AG04449 (cell line): Measurements from ENCODE around the gene CTSE.

Experiments used
- CTCF ChIA-PET: fragments of 350-600 bp; formaldehyde crosslinking; extraction: SDS; loops from one replicate; lab custom pipeline; 2021; ENCODE audit warnings: antibody characterized with exemption; lab: Yijun Ruan, JAX
- POLR2A ChIA-PET: fragments of 400-600, 350-600 bp; formaldehyde crosslinking; extraction: SDS; loops from one replicate; lab custom pipeline; 2020; ENCODE audit warnings: antibody characterized with exemption, inconsistent platforms; lab: Yijun Ruan, JAX
- DNase-seq: peaks from one replicate; pipeline ENCODE4 v3.0.0-alpha.2; 2010; ENCODE audit warnings: low read depth, low spot score
- H3K4me3 ChIP-seq: 2 replicates; pipeline ENCODE4 v1.5.1; 2011; ENCODE audit warnings: low read depth, mild to moderate bottlenecking, control low read depth, low read length
- CTCF ChIP-seq: IDR thresholded peaks from one replicate; pipeline ENCODE4 v1.5.1; 2011; ENCODE audit warnings: mild to moderate bottlenecking, moderate library complexity, low read length, control low read depth, inconsistent platforms; ENCODE audit not compliant: insufficient read depth; ENCODE audit errors: missing control alignments

CTSE gene

DNA sequence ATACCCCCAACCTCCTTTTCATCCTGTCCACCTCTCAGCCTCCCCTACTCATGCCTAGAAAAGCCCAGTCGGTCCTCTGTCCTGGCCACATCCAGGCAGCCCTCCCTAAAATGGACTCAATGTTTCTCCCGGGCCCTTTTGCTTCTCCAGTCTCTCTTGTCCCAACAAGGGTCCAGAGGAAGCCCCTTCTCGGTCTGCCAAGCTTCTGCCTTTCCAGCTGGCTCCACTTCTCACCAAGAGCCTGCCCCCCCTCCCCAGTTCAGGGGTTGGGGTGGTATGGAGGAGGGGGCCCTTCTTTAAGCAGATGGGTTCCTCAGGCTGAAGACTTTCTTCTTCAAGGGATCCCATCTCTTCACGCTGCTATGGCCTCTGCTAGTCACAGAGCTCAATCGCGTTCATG is 44.4 kb downstream of the CTSE start:
- TF ChIP-seq CTCF = no peak
- ChIA-PET POLR2A (no interaction called here), CTCF (interaction anchor here (1.2 to 13.6 kb wide), 8 partner anchors 7 to 390 kb away, joined by 3 to 992 read pairs (median 201); no protein-coding TSS in a partner anchor)
- H3K4me3 ChIP-seq = no peak overlapping the region
- no peak for DNase-seq

DNA sequence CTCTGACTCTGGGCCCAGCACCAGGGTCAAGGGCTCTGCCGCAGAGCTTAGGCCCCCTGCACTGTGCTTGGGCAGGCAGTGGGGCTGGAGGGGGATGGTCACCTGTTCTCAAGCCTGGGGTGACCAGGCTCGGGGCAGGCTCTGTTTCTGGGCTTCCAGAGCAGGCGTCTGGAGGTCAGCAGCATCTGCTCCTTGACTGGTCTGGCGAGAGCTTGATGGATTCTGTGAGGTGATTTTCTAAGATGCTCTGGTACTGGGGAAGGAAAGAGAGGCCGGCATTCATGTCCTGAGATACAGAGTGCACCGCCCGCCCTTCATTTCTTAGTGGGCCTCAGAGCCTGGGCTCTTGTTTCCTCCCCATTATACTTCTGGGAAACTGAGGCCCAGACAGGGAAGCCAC is 45.0 kb downstream of the CTSE start:
- DNase-seq = no peak
- no peak for TF ChIP-seq CTCF
- no peak overlapping the region for H3K4me3 ChIP-seq
- CTCF ChIA-PET = interaction anchor here (2.0 to 13.6 kb wide), 14 partner anchors 8 to 387 kb away, joined by 6 to 992 read pairs (median 56); no protein-coding TSS in a partner anchor
- POLR2A ChIA-PET = no interaction called here

GRCh38 chr1:205977402-205978014 is 46.2 kb downstream of the CTSE start:
- DNase-seq = peak; percentile 66
- POLR2A ChIA-PET = interaction anchor here (0.7 to 1.8 kb wide), 7 partner anchors 24 to 186 kb away, joined by 3 to 10 read pairs (median 4); no protein-coding TSS in a partner anchor

DNA sequence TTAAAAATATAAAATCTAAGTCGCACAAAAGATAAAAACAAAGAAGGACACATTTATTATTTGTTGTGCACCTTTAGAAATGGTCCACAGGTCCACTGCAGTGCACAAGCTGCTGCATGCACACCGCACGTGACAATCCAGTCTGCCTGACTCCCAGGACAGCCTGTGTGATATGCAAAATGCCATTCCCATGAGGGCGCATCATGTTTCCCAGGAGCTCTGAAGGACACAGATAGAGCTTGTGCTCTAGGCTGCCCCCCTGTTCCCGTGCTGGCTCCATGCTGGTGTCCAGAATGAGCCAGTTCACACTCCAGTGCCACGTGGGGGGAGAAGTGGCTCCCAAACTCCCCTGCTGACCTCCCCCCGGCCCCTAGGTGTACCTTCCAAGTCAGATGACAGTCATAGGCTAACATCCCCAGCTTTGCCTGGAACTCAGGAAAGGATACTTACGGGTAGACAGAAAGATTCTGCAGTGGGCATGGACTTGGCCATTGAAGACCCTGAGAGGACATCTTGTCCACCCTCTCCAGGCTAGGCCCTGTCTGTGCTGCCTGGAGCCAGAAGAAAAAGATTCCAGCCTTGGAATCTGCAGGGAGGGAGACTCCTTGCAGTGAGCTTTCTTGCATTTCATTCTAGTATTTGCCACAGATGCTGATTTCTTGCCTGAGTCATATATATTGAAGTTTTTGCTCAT is 46.8 kb downstream of the CTSE start:
- no peak for DNase-seq
- CTCF ChIA-PET = interaction anchor here (0.8 to 13.6 kb wide), 85 partner anchors 9 to 448 kb away, joined by 3 to 992 read pairs (median 5); partner anchors contain the start of genes NUCKS1, RAB29, RAB7B and SLC26A9
- H3K4me3 ChIP-seq = no peak overlapping the region
- POLR2A ChIA-PET = interaction anchor here (0.7 to 1.8 kb wide), 7 partner anchors 25 to 185 kb away, joined by 3 to 10 read pairs (median 4); no protein-coding TSS in a partner anchor
- TF ChIP-seq CTCF = peak; percentile 20

More at GRCh38 chr1:205977402-205978014, 46.2 kb downstream of the CTSE start:
- no peak overlapping the region for H3K4me3 ChIP-seq
- CTCF ChIA-PET = interaction anchor here (0.6 to 13.6 kb wide), 87 partner anchors 9 to 449 kb away, joined by 3 to 992 read pairs (median 4); partner anchors contain the start of genes NUCKS1, RAB29, RAB7B and SLC26A9
- TF ChIP-seq CTCF = peak; percentile 94

DNA sequence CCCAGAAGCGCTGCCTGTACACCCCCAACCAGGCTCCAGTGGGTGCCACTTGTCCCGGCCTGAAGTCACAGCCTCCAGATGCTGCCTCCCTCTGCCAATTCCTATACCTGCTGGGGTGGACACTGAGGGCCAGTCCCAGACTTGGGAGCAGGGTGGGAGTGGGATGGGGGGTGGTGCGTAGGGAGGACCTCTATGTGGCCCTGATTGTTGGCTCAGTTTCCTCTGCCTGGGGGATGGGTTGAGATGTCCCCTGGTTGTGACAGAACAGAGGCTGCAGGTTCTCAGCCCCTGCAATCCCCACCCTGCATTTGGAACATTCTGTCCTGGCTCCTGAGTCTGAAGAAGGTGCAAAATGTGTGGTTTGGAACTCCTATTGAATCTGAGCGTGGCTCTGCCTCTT is 47.7 kb downstream of the CTSE start:
- no peak for DNase-seq
- H3K4me3 ChIP-seq = no peak overlapping the region
- ChIA-PET POLR2A (no interaction called here), CTCF (interaction anchor here (1.3 to 13.6 kb wide), 15 partner anchors 10 to 380 kb away, joined by 3 to 992 read pairs (median 43); partner anchors contain the start of gene RAB29)
- TF ChIP-seq CTCF = no peak
